LNCaP clone FGC (cell line): ENCODE results near the gene NGB.

Experiments
- DNase-seq: peaks from one replicate; pipeline ENCODE4 v3.0.0-alpha.2; 2011; ENCODE audit warnings: low read depth
- H3K4me3 ChIP-seq: 2 replicates; pipeline ENCODE4 v1.5.1; 2011; ENCODE audit warnings: mild to moderate bottlenecking, low read depth, low read length, control low read depth
- TF ChIP-seq, protein P1 (sequence below): IDR thresholded peaks from 2 replicates; pipeline ENCODE4 v1.5.1; 2012; ENCODE audit warnings: mild to moderate bottlenecking; ENCODE audit not compliant: control insufficient read depth, insufficient read depth; ENCODE audit errors: extremely low read depth

NGB gene

DNA sequence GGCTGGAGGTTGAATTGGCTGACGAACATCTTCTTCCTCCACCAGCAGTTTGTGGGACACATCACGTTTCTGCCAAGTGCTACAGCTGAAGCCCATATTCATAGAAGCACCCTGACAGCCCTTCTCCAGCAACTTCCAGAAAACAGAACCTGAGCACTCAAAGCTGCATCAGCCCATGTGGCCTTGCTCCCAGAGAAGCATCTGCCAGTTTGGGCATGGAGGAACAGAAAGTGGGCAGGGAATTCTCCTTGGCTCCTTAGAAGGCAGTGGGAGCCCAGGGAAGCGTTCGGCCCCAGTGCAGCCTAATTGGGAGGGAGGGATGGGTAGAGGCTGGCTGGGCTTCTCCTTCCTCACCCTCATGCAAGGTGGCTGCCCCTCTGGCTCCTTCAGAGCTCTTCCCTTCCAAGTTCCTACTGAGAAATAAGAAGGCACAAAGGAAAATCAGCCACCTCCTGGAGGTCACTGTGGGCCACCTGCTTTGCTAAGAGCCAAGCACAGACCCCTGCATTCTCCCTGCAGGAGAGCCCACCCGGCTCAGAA, 4.1 kb upstream of the NGB start:
- TF ChIP-seq, protein P1, sequence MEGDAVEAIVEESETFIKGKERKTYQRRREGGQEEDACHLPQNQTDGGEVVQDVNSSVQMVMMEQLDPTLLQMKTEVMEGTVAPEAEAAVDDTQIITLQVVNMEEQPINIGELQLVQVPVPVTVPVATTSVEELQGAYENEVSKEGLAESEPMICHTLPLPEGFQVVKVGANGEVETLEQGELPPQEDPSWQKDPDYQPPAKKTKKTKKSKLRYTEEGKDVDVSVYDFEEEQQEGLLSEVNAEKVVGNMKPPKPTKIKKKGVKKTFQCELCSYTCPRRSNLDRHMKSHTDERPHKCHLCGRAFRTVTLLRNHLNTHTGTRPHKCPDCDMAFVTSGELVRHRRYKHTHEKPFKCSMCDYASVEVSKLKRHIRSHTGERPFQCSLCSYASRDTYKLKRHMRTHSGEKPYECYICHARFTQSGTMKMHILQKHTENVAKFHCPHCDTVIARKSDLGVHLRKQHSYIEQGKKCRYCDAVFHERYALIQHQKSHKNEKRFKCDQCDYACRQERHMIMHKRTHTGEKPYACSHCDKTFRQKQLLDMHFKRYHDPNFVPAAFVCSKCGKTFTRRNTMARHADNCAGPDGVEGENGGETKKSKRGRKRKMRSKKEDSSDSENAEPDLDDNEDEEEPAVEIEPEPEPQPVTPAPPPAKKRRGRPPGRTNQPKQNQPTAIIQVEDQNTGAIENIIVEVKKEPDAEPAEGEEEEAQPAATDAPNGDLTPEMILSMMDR = no peak
- no peak for DNase-seq

DNA sequence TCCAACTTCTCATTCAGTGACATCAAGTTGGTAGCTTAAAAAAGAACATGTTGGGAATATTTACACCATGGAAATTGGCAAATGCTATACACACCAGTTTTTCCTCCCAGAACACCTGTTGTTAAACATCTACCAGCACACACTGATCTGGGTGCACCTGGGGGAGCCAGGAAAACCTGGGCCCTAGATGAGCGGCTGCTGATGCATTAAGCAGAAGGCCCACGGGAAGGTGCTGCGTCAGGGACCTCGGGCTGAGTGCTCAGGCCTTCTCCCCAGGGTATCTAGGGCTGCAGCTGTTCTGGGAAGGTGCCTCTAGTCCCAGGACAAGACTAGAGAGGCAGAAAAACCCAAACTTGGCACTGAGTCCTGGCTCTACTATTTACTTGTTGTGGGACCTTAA, 2.8 kb upstream of the NGB start:
- DNase-seq = no peak
- H3K4me3 ChIP-seq = no peak overlapping the region
- TF ChIP-seq, protein P1 = no peak

More for the DNA sequence above, 4.1 kb upstream of the NGB start:
- no peak overlapping the region for H3K4me3 ChIP-seq

DNA sequence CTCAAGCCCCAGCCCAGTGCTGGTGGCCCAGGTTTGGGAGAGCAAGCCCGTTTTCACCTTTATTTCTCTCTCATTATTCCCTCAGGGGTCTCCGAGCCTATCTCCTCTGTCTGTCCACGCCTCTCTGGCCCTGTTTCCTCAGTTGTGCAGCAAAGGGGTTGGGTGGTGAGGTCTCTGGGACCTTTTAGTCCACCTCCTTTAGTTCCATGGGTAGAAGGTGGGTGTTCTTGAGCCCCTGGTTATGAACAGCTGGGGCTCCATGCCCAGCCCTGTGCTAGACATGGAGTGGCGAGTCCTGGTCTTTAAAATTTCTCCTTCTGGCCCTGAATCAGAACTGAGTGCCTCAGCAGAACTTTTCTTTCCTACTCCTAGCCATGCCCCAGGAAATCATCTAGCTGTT, 1.3 kb upstream of the NGB start:
- TF ChIP-seq, protein P1 = no peak

DNA sequence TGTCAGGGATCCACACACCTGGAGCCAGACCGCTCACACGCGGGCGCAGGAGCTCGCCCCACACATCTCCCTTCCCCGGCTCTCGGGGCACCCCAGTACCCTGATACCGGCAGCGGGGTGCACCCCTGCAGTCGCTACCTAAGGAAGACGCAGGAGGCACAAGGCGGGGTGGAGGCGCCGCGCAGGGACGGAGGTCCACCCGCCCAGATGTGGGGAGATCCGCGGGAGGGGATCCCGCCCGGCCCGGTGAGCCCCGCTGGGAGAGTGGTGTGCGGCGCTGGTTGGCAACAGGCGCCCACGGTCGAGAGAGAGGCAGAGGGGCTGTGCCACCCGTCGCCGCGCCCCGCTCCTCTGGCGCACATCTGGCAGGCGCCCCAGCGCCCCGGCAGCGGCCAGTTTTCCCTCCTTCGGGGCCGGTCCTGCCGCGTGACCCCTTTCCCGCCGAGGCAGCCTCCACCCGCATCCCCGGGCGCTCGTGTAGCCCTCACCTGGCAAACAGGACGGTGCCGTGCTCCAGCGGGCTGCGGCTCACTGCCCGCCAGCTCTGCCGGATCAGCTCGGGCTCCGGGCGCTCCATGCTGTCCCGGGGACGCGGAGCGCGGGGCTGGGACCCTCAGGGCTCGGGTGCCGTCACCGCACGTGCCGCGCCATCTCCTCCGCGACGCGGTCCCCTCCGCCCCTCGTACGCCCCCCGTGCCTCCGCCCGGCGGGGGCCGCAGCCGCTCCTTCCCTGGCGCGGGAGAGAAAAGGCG, 469 bp downstream of the NGB start:
- TF ChIP-seq, protein P1 = no peak
- no peak for DNase-seq
- no peak overlapping the region for H3K4me3 ChIP-seq

More for the DNA sequence above, 1.3 kb upstream of the NGB start:
- H3K4me3 ChIP-seq = no peak overlapping the region
- no peak for DNase-seq

DNA sequence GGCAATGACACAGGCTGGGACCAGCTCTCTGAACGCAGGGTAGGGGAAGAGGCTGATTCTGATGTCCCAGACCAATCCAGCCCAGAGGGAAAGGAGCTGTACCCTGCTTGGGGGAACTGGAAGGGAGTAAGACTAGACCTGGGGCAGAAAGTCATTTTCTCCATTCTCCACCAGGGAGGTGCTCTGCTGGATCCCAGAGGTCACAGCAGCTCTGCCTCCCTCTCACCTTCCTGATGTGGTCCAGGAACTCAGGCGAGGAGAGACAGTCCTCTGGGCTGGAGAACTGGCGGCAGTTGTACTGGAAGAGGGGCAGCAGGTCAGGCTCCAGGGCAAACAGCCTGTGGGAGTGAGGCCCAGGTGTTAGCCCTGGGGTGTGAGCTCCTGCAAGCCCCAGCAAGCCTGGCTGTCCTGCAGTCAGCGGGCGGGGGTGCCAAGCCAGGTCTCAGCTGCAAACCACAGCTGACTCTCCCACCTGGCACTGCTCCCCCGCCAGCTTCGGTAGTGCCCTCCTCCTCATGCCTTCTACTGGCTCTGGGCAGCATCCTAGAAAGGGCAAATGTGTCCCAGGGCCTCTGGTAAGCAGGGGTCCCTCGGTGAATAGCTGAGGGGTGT, 1.9 kb downstream of the NGB start:
- TF ChIP-seq, protein P1 = no peak
- no peak overlapping the region for H3K4me3 ChIP-seq
- DNase-seq = no peak

DNA sequence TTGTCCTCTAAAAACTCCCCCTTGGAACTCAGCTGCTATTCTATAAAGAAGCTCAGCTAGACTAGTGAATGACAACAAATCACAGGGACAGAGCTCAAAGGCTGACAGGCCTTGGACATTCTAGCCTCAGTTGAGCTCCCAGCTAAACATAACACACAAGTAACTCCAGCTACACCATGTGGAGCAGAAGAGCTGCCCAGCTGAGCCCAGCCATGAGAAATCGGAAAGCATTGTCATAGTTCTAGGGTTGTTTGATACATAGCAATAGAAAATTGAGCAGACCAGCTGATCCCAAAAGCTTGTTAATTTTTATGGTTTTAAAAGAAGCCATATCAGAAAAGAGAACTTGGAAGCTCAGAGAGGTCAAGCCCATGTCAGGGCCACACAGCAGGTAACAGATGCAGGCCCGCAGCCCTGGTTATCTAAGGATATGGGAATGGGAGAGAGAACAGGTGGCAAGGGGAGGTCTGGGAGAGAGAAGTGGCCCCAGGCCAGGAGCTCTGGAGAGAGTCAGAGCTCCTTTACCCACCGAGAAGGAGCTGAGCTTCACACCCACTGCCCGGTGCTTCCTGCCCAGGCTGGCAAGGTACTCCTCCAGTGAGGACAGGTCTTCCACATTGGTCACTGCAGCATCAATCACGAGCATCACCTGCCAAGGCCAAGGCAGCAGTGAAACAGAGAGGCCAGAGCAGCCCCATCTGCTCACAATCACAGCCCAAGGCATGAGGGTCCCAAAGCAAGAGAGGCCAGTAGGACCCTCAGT, 2.9 kb downstream of the NGB start:
- H3K4me3 ChIP-seq = no peak overlapping the region
- DNase-seq = no peak
- TF ChIP-seq, protein P1 = no peak
